ENCODE results near the gene MAP1S. TPM values are rescaled to one million over a fixed set of nuclear protein-coding genes. Genes with fewer than 3 reads are reported as not detected.

The MAP1S gene
- total and polyA plus RNA-seq, 2 of the 4 experiments (the other 2 are of a cell fraction) = 6.1 to 48.6 TPM

GRCh38 chr19:17764348-17764747 lies 45.1 kb downstream of the MAP1S start:
- Histone ChIP-seq H3K4ac (ENCODE audit: low read depth, low read length) (no peak overlapping the region), H3K4me3 (ENCODE audit: insufficient read depth, low read depth, low read length) (no peak overlapping the region), H2BK5ac (ENCODE audit: low read depth, low read length, poor library complexity, severe bottlenecking) (no peak overlapping the region), H3K56ac (ENCODE audit: extremely low read depth, insufficient read depth, low read length) (no peak overlapping the region), H2AK9ac (replicated peaks; ENCODE audit: low read depth, low read length, poor library complexity) (no peak overlapping the region), H3K79me1 (ENCODE audit: low read depth in 1 of 2, low read length in 2 of 2) (no peaks in the 10 kb centered on the region), H3K9me1 (ENCODE audit: insufficient read depth, low read length) (no peaks in the 10 kb centered on the region), H3K36me3 (ENCODE audit: control insufficient read depth, insufficient read depth, low read length) (no peaks in the 10 kb centered on the region), H3K27ac (ENCODE audit: insufficient read depth, low read length) (no peak overlapping the region), H3K9ac (ENCODE audit: low read depth, low read length) (no peak overlapping the region), H3K14ac (replicated peaks; ENCODE audit: low read depth, low read length) (no peak overlapping the region), H2BK20ac (ENCODE audit: low read depth, low read length) (no peak overlapping the region), H2BK15ac (ENCODE audit: low read depth, low read length) (no peak overlapping the region), H4K8ac (ENCODE audit: low read depth in 2 of 2, low read length in 2 of 2) (no peak overlapping the region), H3K27me3 (ENCODE audit: control insufficient read depth, insufficient read depth, low read length) (no peaks in the 10 kb centered on the region), H4K91ac (ENCODE audit: insufficient read depth, low read depth, low read length) (no peak overlapping the region), H3K4me2 (ENCODE audit: low read depth, low read length) (no peak overlapping the region), H2AFZ (replicated peaks; ENCODE audit: low read length, poor library complexity) (no peak overlapping the region), H4K5ac (ENCODE audit: low read depth, low read length) (no peak overlapping the region), H3K18ac (ENCODE audit: low read depth, low read length) (no peak overlapping the region), H3K4me1 (ENCODE audit: control insufficient read depth, insufficient read depth, low read length) (no peaks in the 10 kb centered on the region), H3K23ac (ENCODE audit: low read depth, low read length) (no peak overlapping the region), H4K20me1 (ENCODE audit: insufficient read depth, low read length) (no peaks in the 10 kb centered on the region), H3K9me3 (ENCODE audit: control insufficient read depth, insufficient read depth, low read length) (no peaks in the 10 kb centered on the region), H2AK5ac (ENCODE audit: low read depth, low read length) (no peak overlapping the region), H2BK120ac (ENCODE audit: low read depth, low read length) (no peak overlapping the region)
- ChIA-PET POLR2A (ENCODE audit: unreplicated experiment) (no interaction called here), CTCF (interaction anchor here (0.5 kb wide), 1 partner anchor 246 kb away, joined by 3 read pairs; no protein-coding TSS in a partner anchor)
- in situ Hi-C loops (cut with MboI; ENCODE audit: low sequenced_read_pairs) (no loop called here), dilution Hi-C loops (cut with HindIII; ENCODE audit: low sequenced_read_pairs, unreplicated experiment) (no loop called here), intact Hi-C loops (cut with micrococcal nuclease) (loop anchor here (10.0 kb wide), 2 partner anchors 270 to 310 kb away; no protein-coding TSS in a partner anchor)
- TF ChIP-seq USF2 (IDR thresholded peaks at IDR 0.05; ENCODE audit: low read depth, low read length) (no peak), SMC3 (IDR thresholded peaks at IDR 0.05; ENCODE audit: low read depth, low read length) (no peak), BHLHE40 (IDR thresholded peaks at IDR 0.05; ENCODE audit: low read depth, low read length) (no peak), ELK1 (IDR thresholded peaks at IDR 0.05; ENCODE audit: borderline replicate concordance, low read depth, low read length) (no peak), RFX5 (IDR thresholded peaks at IDR 0.05; ENCODE audit: low read depth, low read length) (no peak), RAD21 (IDR thresholded peaks at IDR 0.05; ENCODE audit: low read length) (no peak), CTCF (conservative IDR thresholded peaks at IDR 0.05; ENCODE audit: low read depth, low read length) (no peak), MAZ (IDR thresholded peaks at IDR 0.05; ENCODE audit: borderline replicate concordance, low read depth, low read length) (no peak), MAFK (IDR thresholded peaks at IDR 0.05; ENCODE audit: low read depth, low read length) (no peak), CEBPB (IDR thresholded peaks at IDR 0.05; ENCODE audit: low read depth, low read length) (no peak), FOS (IDR thresholded peaks at IDR 0.05; ENCODE audit: low read depth, low read length) (no peak), MXI1 (IDR thresholded peaks at IDR 0.05; ENCODE audit: borderline replicate concordance, low read depth, low read length) (no peak), NFE2L2 (IDR thresholded peaks at IDR 0.05; ENCODE audit: low read depth, low read length) (no peak), CHD1 (IDR thresholded peaks at IDR 0.05; ENCODE audit: low read depth, low read length) (no peak), POLR2A (IDR thresholded peaks at IDR 0.05; ENCODE audit: low read depth, low read length) (no peak), RCOR1 (IDR thresholded peaks at IDR 0.05; ENCODE audit: insufficient replicate concordance, low read length) (no peak)
- no peak for DNase-seq
- no CpG with 5 or more reads among the region's 7 CpGs for WGBS, 2 experiments (ENCODE audit: extremely low coverage in 2 of 2, insufficient read length in 1 of 2)
- no peak for ATAC-seq (ENCODE audit: low read depth)
- no TSS peak for BruUV-seq (replicated peaks)
